GM12801 (cell line): ENCODE data around the gene CDAN1.

Experiments used
- CTCF ChIP-seq: IDR thresholded peaks from one replicate; pipeline ENCODE4 v1.5.1; 2011; ENCODE audit warnings: control low read depth; ENCODE audit not compliant: insufficient read length; ENCODE audit errors: extremely low read depth

The CDAN1 gene

GRCh38 chr15:42679285-42680141, 57.4 kb downstream of the CDAN1 start:
- TF ChIP-seq CTCF = no peak

- TF ChIP-seq CTCF = no peak
These were observed 61.9 kb downstream of the CDAN1 start for GRCh38 chr15:42675021-42675420.

GRCh38 chr15:42674472-42674871, 62.5 kb downstream of the CDAN1 start:
- TF ChIP-seq CTCF = no peak
